GM18951 (cell line): ENCODE measurements around the gene ABR.
A peak's percentile ranks its signal among the peaks of the same experiment; 100 is the strongest.
"Not testable (repeated sequence)": the region's sequence is repeated elsewhere in the genome, so short reads cannot be mapped to it uniquely, and the experiment has no call there.

Experiments
- POLR2A ChIP-seq: IDR thresholded peaks from 4 replicates; pipeline ENCODE4 v1.6.1; 2011; ENCODE audit warnings: mild to moderate bottlenecking; ENCODE audit not compliant: insufficient read length, insufficient read depth; ENCODE audit errors: extremely low read depth
- in situ Hi-C: fragments of 300-500 bp; cut with MboI; formaldehyde crosslinking; loops from one replicate; pipeline ENCODE4 v1.12.0; 2022; ENCODE audit warnings: low sequenced_read_pairs, mixed read lengths, inconsistent platforms; ENCODE audit not compliant: unreplicated experiment

Gene ABR

DNA sequence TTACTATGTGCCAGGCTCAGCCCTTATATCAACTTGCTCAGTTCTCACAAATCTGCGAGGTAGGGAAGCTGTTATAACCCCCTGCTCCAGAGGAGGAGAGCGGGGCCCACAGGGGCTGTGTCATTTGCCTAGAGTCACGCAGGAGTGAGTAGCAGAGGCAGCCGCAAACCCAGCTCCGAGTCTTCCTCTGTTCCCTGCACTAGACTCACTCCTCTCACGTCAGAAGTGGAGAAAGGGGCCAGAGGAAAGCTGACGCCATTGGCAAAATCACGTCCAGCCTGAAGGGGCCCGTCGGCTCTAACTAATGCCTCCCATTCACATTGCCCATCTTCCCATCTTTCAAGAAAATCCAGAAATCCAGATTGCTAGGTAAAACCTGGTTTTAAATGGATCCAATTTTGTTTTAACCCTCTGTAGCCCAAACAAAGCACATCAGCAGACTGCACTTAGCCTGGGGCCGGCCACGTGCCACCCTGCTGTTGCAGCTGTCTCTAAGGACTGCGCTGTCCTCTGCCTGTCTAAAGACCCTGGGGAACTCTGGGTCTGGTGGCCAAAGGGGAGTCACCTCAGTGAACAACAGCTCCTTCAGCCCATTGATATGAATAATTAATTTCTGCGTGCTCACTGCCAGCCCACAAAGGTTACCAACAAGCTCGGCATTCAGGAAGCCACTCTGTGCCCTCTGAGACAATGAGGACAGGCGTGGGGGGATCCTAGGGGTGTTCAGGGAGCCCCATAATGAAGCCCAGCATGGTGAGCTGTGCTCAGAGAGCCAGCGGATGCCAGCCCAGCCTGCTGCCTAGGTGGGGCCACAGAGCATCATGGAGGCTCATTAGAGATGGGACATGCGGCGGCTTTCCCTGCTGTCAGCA, 36.7 kb upstream of the ABR start:
- no peak for TF ChIP-seq POLR2A

DNA sequence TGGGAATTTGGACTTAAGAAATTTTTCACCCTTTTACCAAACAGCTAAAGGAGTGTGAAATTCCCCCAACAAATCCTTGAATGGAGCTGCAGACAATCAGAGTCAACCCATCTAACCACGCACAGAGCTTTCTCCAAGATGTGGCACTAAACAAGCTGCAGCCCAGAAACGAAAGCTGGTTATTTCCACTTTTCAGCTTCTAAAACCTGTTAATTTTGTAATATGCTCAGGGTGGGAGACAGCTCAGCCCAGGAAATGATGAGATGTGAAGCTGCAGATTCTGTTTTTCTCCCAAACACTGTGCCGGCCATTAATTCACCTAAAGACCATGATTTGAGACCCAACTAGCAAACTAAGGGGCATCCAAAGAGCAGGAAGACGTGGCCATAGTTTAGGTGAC, 33.2 kb upstream of the ABR start:
- in situ Hi-C loops = no loop called here
- no peak for TF ChIP-seq POLR2A

More for the DNA sequence above, 36.7 kb upstream of the ABR start:
- in situ Hi-C loops = no loop called here

DNA sequence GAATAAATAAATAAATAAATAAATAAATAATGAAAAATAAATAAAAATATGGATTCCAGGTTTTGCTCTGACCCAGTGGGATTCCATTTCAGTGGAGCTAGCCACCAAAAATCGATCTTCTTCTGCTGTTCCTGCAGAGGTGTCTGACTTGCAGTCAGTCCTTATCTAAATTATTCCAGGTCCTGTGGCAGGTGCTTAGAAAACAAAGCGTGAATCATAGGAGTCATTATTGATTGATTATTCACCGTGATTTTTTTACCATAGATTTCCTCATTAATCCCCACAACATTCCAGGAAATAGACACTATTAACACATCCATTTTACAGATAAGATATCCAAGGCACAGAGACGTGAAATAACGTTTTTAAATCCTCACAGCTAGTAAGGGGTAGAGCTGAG, 31.5 kb upstream of the ABR start:
- TF ChIP-seq POLR2A = no peak
- in situ Hi-C loops = no loop called here

DNA sequence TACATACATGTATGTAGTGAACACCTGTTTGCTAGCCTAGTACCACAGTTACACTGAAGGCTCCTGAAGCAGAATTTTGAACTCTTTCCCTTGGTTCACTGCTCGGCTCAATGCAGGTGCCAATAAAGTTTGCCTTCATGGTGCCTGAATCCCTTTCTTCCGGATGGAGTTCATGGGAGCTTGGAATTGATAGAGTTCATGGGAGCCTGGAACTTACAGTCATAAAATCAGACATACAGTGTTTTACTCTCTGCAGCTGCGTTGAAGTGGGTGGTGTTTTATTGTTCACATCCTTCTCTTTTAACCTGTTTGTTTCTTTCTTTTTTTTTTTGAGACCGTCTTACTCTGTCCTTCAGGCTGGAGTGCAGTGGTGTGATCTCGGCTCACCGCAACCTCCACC, 29.2 kb upstream of the ABR start:
- TF ChIP-seq POLR2A = no peak
- in situ Hi-C loops = no loop called here

DNA sequence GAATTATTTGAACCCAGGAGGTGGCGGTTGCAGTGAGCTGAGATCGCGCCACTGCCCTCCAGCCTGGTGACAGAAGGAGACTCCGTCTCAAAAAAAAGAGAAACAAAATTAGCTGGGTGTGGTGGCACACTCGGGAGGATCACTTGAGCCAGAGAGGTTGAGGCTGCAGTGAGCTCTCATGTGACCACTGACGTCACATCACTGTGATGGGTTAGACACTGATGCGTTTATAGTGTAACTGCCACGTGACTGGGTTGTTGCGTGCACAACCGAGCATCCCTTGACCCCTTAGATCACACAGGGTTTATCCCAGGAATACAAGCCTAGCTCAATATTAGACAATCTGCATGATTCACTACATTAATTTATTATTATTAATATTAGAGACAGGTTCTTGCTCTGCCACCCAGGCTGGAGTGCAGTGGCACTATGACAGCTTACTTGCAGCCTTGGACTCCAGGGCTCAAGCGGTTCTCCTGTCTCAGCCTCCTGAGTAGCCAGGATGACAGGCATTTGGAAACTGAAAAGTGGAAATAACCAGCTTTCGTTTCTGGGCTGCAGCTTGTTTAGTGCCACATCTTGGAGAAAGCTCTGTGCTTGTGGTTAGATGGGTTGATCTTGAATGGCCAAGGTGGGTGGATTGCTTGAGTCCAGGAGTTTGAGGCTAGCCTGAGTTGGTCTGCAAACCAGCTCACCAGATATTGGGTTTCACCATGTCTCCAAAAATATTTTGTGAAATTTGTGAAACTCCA, 26.4 kb upstream of the ABR start:
- in situ Hi-C loops = no loop called here

DNA sequence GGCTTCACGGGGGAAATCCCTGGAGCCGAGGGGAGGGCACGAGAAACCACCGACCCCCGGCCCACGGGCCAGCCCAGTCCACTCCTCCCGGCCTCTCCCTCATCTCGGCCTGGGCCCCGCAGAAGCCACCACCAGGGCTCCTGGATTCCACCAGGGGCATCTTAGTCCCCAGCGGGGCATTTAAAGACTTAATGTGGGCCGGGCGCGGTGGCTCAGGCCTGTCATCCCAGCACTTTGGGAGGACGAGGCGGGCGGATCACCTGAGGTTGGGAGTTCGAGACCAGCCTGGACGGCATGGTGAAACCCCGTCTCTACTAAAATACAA, 24.1 kb upstream of the ABR start:
- in situ Hi-C loops = no loop called here
- no peak for TF ChIP-seq POLR2A

More for the DNA sequence above, 26.4 kb upstream of the ABR start:
- no peak for TF ChIP-seq POLR2A

DNA sequence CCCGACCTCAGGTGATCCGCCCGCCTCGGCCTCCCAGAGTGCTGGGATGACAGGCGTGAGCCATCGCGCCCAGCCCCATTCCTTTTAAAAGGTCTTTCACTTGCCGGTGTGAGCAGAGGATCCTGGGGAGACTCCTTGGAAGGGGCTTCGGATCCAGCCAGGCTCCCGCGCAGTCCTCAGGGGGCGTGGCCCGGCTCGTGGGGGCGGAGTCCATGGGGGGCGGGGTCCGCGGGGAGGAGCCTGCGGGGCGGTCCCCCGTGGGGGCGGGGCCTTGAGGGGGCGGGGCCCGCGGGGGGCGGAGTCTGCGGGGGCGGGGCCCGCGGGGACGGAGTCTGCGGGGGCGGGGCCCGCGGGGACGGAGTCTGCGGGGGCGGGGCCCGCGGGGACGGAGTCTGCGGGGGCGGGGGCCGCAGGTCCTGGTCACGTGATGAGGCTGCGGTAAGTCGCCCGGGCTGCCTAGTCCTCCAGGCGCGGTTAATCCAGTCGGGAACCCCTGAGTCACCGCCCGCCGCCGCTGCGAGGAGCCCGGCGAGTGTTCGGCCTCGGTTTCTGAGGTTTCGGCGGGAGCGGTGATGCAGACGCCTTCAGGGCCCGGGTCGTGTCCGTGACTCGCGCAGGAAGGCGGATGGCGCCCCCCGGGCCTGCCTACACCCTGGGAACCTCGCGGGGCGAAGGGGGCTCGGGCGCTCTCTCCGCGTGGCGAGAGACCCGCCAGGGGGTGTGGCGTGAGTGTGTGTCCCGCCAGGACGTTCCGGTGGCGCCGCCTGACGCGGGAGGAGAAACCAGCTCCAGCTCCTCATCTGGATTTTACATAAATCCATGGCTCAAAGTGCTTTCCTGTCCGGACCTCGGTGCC, 23.6 kb upstream of the ABR start:
- TF ChIP-seq POLR2A = no peak
- in situ Hi-C loops = no loop called here

DNA sequence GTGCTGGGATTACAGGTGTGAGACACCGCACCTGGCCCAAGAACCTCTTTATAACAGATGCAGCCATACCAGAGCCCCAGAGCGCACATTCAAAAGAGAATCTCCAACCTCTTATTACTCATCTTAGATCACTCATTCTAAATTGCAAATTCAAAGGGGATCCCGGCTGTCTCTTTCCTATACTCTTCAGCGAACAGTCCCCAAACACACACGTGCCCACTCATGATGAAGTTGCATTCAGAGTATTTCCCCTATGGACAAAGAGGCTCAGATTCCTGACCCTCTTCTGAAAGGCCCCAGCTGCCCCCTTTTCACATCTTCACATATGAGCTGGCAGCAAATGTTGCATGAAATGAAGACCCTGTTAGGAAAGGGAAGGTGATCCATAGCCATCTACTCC, 22.5 kb upstream of the ABR start:
- TF ChIP-seq POLR2A = no peak
- in situ Hi-C loops = no loop called here

DNA sequence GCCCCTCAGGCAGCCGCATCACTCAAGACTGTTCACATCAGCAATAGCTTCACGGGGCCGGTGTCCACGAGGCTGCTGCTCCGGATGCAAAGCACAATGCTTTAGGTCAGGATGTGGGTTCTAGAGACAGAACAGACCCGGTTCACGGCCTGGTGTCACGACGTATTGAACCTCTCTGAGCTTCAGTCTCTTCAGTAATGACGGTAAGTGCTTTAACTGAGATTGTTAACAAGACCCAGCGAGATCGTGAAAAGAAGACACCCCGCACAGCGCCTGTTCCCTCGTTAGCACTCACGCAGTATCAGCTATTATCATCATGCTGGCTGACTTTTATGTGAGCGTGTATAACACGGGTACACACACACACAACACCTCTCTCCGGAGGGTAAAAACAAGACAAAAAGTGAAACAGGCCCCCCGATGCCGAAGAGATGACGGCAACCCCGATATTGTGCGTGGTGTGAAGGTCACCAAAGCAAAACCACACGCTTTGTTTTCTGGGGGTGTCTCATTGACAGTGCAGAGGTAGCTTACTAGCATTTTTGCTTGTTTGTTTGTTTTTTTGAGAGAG, 21.4 kb upstream of the ABR start:
- no peak for TF ChIP-seq POLR2A
- in situ Hi-C loops = no loop called here

DNA sequence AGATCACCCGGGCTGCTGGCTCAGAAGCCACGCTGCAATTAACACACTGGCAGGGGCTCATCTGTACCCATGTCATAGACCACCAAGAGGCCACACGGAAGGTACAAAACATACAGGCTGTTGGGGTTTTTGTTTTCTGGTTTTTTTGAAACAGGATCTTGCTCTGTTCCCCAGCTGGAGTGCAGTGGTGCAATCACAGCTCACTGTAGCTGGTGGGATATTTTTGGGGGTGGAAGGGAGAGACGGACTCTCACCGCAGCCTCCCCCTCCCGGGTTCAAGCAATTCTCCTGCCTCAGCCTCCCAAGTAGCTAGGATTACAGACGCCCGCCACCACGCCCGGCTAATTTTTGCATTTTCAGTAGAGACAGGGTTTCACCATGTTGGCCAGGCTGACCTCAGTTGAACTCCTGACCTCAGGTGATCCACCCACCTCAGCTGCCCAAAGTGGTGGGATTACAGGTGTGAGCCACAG, 19.5 kb upstream of the ABR start:
- in situ Hi-C loops = not testable (repeated sequence)

DNA sequence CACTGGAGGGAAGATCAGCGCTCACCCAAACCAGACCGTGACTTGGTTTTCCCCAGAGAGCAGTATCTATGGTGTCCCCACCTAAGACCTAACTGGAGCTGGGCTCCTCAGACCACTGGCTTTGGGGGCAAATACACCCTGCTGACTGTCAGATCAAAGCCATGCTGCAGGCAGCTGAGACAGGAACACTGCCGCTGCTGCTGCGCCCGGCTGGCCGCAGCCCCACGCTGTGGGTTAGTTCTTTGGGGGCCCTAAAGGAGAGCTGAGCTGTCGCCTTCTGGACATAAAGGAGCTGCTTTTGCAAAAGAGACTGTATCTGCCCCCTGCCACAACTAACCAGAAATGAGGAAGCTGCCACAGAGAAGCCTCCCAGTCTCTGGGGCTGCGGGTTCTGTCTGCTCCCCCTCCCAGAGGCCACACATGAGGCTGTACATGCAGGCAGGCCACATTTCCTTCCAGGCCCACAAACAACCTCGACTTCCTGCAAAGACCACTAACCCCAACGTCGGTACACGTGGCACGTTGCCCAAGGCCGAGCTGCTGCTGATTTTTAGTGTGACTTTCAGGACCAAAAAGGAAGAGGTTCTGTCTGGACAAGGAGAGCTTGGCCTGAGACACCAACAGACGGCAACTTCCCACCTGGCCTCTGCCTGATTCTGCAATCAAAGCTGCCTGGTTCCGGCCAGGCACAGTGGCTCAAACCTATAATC, 18.2 kb upstream of the ABR start:
- peak; percentile 46 for TF ChIP-seq POLR2A
- in situ Hi-C loops = no loop called here

DNA sequence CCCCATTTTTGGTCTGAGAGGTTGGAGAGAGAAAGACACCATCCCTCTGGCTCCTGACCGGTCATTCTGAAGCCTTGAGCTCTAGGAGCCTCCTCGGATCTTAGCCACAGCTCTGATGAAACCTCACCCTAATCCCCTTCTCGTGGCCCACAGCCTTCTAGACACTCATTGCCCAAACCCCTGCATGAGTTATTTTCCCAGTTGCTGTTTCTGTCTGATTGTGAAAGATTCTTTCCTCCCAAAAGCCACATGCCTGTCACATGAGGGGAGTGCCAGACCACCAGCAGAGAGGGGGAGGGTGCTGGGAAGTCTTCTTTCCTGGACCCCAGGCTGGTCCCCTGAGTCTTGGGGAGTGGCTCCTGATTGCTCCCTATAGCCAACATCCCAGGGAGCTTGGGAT, 17.6 kb upstream of the ABR start:
- in situ Hi-C loops = no loop called here
- no peak for TF ChIP-seq POLR2A

DNA sequence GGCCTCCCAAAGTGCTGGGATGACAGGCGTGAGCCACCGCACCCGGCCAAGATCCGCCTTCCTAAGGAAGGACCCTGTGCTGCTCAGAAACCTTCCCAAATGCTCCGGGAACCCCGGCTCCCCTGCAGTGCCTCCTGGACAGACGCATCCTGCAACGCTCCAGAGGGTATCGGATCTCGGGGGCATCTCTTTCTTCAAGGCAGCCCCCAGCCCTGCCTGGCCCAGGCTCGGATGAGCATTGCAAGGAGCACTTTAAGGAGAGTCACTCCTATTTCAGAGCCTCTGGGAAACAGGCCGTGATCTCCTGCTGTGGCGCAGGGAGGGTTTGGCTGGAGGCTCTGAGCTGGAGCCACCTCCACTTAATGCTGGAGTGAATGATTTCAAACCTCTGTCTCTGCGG, 17.2 kb upstream of the ABR start:
- no peak for TF ChIP-seq POLR2A
- in situ Hi-C loops = no loop called here
